HCT116 (cell line): ENCODE results near the gene DPP9. TPM values are rescaled to one million over a fixed set of nuclear protein-coding genes. Genes with fewer than 3 reads are reported as not detected.
A peak's percentile ranks its signal among the peaks of the same experiment; 100 is the strongest.

Experiments
- ATAC-seq: fragments of 200-7000 bp; cut with Tn5 transposase; 2 replicates; pipeline ENCODE4 v1.9.1; 2020; ENCODE audit warnings: mild to moderate bottlenecking, moderate library complexity
- BruUV-seq: library from RNA; stranded (reverse); fragments of 400-500 nt; replicated peaks from 2 replicates; lab custom pipeline; 2021; lab: Mats Ljungman, UMichigan
- CTCF ChIA-PET: fragments of 300-600 bp; sonication (Branson Sonifier 250); formaldehyde crosslinking; loops from one replicate; lab custom pipeline; 2021; ENCODE audit warnings: antibody characterized with exemption; lab: Charles Lee
- POLR2A ChIA-PET: fragments of 300-600, 350-600 bp; sonication (Branson Sonifier 250); formaldehyde crosslinking; loops from one replicate; lab custom pipeline; 2021; ENCODE audit warnings: antibody characterized with exemption; lab: Charles Lee
- RAD21 ChIA-PET, 2 experiments: fragments of 300-600 bp; sonication (Branson Sonifier 250); formaldehyde crosslinking; loops; one replicate each; lab custom pipeline; 2023; ENCODE audit warnings: low total read pairs in 2 of 2; ENCODE audit not compliant: uncharacterized antibody in 2 of 2, unreplicated experiment in 2 of 2, low non-redundant PET in 1 of 2; lab: Charles Lee
- DNase-seq: peaks from one replicate; pipeline ENCODE4 v3.0.0-alpha.2; 2010; ENCODE audit warnings: low read depth, low spot score
- H2AFZ ChIP-seq: fragments of 200-600 bp; shearing (Covaris generic), sonication (generic); 2 replicates; pipeline ENCODE4 v1.6.1; 2017; ENCODE audit warnings: low read depth, mixed run types, mixed read lengths, antibody characterized with exemption, low read length; ENCODE audit not compliant: poor library complexity, severe bottlenecking
- H3K27ac ChIP-seq: 2 replicates; pipeline ENCODE4 v1.5.1; 2012; ENCODE audit warnings: low read depth, low read length
- H3K27me3 ChIP-seq: fragments of 200-600 bp; sonication (generic); 2 replicates; pipeline ENCODE4 v1.6.1; 2016; ENCODE audit warnings: mixed run types, low read length, mixed read lengths; ENCODE audit not compliant: insufficient read depth
- H3K36me3 ChIP-seq, 2 experiments: fragments of 200-500 bp in 1 of 2; fragments of 200-600 bp in 1 of 2; sonication (Bioruptor generic) in 1 of 2; sonication (generic) in 1 of 2; 2 replicates each; pipeline versions ENCODE4 v1.5.1 to v1.6.1; 2014 to 2016; ENCODE audit warnings: low read length in 2 of 2, inconsistent platforms in 1 of 2, mixed read lengths in 1 of 2, mixed run types in 1 of 2; ENCODE audit not compliant: insufficient read depth in 2 of 2, control insufficient read depth in 1 of 2
- H3K4me1 ChIP-seq, 2 experiments: fragments of 200-600 bp in 1 of 2; sonication (generic) in 1 of 2; 2 replicates each; pipeline versions ENCODE4 v1.5.1 to v1.6.1; 2012 to 2017; ENCODE audit warnings: low read length in 2 of 2, inconsistent platforms in 1 of 2, mild to moderate bottlenecking in 1 of 2, mixed read lengths in 1 of 2, mixed run types in 1 of 2, moderate library complexity in 1 of 2; ENCODE audit not compliant: insufficient read depth in 2 of 2, control insufficient read depth in 1 of 2
- H3K4me2 ChIP-seq: fragments of 200-600 bp; sonication (generic); 2 replicates; pipeline ENCODE4 v1.6.1; 2017; ENCODE audit warnings: mixed run types, low read length, mixed read lengths
- H3K4me3 ChIP-seq, 2 experiments: fragments of 200-600 bp in 1 of 2; sonication (generic) in 1 of 2; replicated peaks in 1 of 2; 2 replicates each; pipeline ENCODE4 v1.5.1; 2011 to 2016; ENCODE audit warnings: low read length in 2 of 2, control low read depth in 1 of 2, low read depth in 1 of 2, mild to moderate bottlenecking in 1 of 2, mixed read lengths in 1 of 2, mixed run types in 1 of 2
- H3K79me2 ChIP-seq: fragments of 200-600 bp; sonication (generic); 2 replicates; pipeline ENCODE4 v1.6.1; 2017; ENCODE audit warnings: mild to moderate bottlenecking, mixed run types, low read length, moderate library complexity, mixed read lengths; ENCODE audit not compliant: insufficient read depth
- H3K9ac ChIP-seq: fragments of 200-600 bp; sonication (generic); 2 replicates; pipeline ENCODE4 v1.6.1; 2016; ENCODE audit warnings: low read length, mixed read lengths
- H3K9me2 ChIP-seq: fragments of 200-600 bp; sonication (generic), shearing (Covaris generic); 2 replicates; pipeline ENCODE4 v1.6.1; 2017; ENCODE audit warnings: mixed run types, mild to moderate bottlenecking, moderate library complexity; ENCODE audit not compliant: insufficient read depth
- H3K9me3 ChIP-seq, 2 experiments: fragments of 200-500 bp in 1 of 2; fragments of 200-600 bp in 1 of 2; sonication (Bioruptor generic) in 1 of 2; sonication (generic) in 1 of 2; 2 replicates each; pipeline ENCODE4 v1.6.1; 2014 to 2017; ENCODE audit warnings: low read length in 2 of 2, mixed read lengths in 2 of 2, inconsistent platforms in 1 of 2, low read depth in 1 of 2, mild to moderate bottlenecking in 1 of 2, mixed run types in 1 of 2, moderate library complexity in 1 of 2; ENCODE audit not compliant: control insufficient read depth in 1 of 2, insufficient read depth in 1 of 2
- H4K20me1 ChIP-seq: fragments of 200-600 bp; sonication (generic), shearing (Covaris generic); 2 replicates; pipeline ENCODE4 v1.6.1; 2017; ENCODE audit warnings: mixed run types, mild to moderate bottlenecking, moderate library complexity; ENCODE audit not compliant: insufficient read depth
- EGR1 ChIP-seq: IDR thresholded peaks from 2 replicates; pipeline ENCODE4 v1.6.1; 2012; ENCODE audit warnings: low read depth
- FOSL1 ChIP-seq: IDR thresholded peaks from 2 replicates; pipeline ENCODE4 v1.6.1; 2012; ENCODE audit warnings: low read depth
- SP1 ChIP-seq: IDR thresholded peaks from 2 replicates; pipeline ENCODE4 v1.6.1; 2012; ENCODE audit warnings: low read depth
- SRF ChIP-seq: IDR thresholded peaks from 2 replicates; pipeline ENCODE4 v1.6.1; 2012; ENCODE audit warnings: low read depth
- TCF7L2 ChIP-seq: IDR thresholded peaks from 2 replicates; pipeline ENCODE4 v1.7.0; 2011; ENCODE audit warnings: borderline replicate concordance, inconsistent platforms; ENCODE audit not compliant: insufficient read depth, insufficient read length; ENCODE audit errors: extremely low read depth
- ZNF274 ChIP-seq: fragments of 200-500 bp; sonication (Bioruptor generic); IDR thresholded peaks from 2 replicates; pipeline ENCODE4 v1.6.1; 2014; ENCODE audit warnings: mild to moderate bottlenecking, low read depth, low read length, inconsistent platforms
- intact Hi-C: fragments of 100-400 bp; cut with micrococcal nuclease; formaldehyde crosslinking; loops from 2 replicates; pipeline ENCODE4 v1.10.0; 2022
- total RNA-seq: library from RNA; stranded (reverse); gene quantifications from one replicate; pipeline ENCODE4 v1.2.1, GENCODE V29; 2021; ENCODE audit not compliant: unreplicated experiment
- TF ChIP-seq, protein P1 (sequence below), 3 experiments: fragments of 200-600 bp in 1 of 3; sonication (generic) in 1 of 3; IDR thresholded peaks in 2 of 3; conservative IDR thresholded peaks in 1 of 3; 2 replicates each; pipeline ENCODE4 v1.5.1; 2012 to 2017; ENCODE audit warnings: low read depth in 2 of 3, low read length in 2 of 3, antibody characterized with exemption in 1 of 3, borderline replicate concordance in 1 of 3, control low read depth in 1 of 3, mild to moderate bottlenecking in 1 of 3, mixed read lengths in 1 of 3, mixed run types in 1 of 3, moderate library complexity in 1 of 3; ENCODE audit not compliant: insufficient read depth in 1 of 3
- TF ChIP-seq, protein P2 (sequence below): IDR thresholded peaks from 2 replicates; pipeline ENCODE4 v1.6.1; 2012; ENCODE audit warnings: low read depth

Gene DPP9
- total RNA-seq, 1 experiment from 2014 or later = 67.6 TPM

DNA sequence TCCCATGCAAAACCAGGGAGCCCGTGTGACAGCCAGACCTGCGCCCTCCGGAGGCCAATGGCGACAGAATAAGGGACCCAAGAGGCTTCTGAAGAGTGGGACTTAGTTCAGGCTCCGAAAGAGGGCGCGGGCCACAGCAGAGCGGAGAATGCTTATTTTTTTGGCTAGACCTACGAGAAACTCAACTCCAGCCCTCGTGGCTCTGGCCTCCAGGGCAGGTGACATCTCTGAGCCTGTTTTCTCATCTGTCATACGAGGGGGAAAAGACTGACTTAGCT, 23.0 kb downstream of the DPP9 start:
- H3K4me2 ChIP-seq = no peak overlapping the region
- no peaks in the 10 kb centered on the region for H3K9me2 ChIP-seq
- intact Hi-C loops = no loop called here
- H3K27me3 ChIP-seq = no peaks in the 10 kb centered on the region
- no peak overlapping the region for H3K9ac ChIP-seq
- CTCF ChIA-PET = interaction anchor here (1.4 kb wide), 1 partner anchor 24 kb away, joined by 3 read pairs; no protein-coding TSS in a partner anchor
- no peak for TF ChIP-seq TCF7L2
- TF ChIP-seq, protein P1, sequence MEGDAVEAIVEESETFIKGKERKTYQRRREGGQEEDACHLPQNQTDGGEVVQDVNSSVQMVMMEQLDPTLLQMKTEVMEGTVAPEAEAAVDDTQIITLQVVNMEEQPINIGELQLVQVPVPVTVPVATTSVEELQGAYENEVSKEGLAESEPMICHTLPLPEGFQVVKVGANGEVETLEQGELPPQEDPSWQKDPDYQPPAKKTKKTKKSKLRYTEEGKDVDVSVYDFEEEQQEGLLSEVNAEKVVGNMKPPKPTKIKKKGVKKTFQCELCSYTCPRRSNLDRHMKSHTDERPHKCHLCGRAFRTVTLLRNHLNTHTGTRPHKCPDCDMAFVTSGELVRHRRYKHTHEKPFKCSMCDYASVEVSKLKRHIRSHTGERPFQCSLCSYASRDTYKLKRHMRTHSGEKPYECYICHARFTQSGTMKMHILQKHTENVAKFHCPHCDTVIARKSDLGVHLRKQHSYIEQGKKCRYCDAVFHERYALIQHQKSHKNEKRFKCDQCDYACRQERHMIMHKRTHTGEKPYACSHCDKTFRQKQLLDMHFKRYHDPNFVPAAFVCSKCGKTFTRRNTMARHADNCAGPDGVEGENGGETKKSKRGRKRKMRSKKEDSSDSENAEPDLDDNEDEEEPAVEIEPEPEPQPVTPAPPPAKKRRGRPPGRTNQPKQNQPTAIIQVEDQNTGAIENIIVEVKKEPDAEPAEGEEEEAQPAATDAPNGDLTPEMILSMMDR (IDR thresholded peaks at IDR 0.05 in 2 of 3, conservative IDR thresholded peaks at IDR 0.05 in 1 of 3; ENCODE audit: borderline replicate concordance in 1 of 3, insufficient read depth in 1 of 3, low read depth in 2 of 3, low read length in 2 of 3) = peak in 2 of 3 experiments; percentile 21 to 30; a peak in 2 of 6 replicates
- TF ChIP-seq, all 23 proteins: peak for 1
- H3K27ac ChIP-seq = no peak overlapping the region
- H4K20me1 ChIP-seq = no peaks in the 10 kb centered on the region
- peaks cover 0 to under 1% of the 10 kb centered on the region in 2 experiments; a peak in 1 of 4 replicates for H3K4me1 ChIP-seq
- peaks cover 14 to 46% of the 10 kb centered on the region in 2 experiments for H3K36me3 ChIP-seq
- no peaks in the 10 kb centered on the region for H3K9me3 ChIP-seq
- RAD21 ChIA-PET = no interaction called here
- H3K4me3 ChIP-seq = no peak overlapping the region
- H2AFZ ChIP-seq = no peak overlapping the region
- ATAC-seq (peak; percentile 54; the same call in 1 of the 2 replicates), DNase-seq (no peak)
- POLR2A ChIA-PET = no interaction called here
- H3K79me2 ChIP-seq = no peaks in the 10 kb centered on the region
- no TSS peak for BruUV-seq

DNA sequence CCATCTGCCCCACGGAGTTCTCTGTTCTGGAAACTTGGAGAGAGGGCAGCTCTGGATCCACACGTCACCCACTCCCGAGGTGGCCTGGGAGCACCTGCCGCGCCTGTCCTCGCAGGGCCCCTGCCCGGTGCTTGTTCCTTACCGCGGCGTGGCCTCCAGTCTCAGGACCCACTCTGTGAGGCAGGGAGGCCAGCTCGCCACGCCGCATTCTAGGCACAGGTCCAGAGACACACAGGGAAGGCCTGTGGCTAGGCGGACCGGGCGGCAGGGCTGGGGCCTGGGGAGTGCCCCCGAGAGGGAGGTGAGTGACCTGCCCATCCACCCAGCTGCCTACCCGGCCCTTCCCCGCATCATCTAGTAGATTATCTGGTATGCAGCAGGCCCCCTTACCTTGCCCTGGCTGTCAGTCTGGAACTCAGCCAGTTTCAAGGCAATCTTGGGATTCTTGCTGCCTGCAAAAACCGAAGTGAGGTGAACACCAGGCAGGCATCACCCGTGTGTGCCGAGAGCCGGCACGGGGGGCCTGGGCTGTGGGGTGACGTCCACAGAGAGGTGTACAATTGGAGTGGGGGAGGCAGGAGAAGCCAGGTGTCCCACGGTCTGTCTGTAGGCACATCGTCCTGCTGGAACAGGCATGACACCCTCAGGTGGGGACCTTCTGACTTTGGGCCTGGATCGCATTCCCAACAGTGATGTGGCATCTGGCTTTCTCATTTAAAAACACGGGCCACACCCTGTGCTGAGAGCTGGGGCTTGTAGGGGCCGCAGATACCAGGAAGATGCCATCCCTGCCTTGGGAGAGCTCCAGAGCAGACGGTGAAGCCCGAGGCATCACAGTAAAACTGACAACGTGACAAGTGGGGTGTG, 23.6 kb downstream of the DPP9 start:
- H3K9ac ChIP-seq = no peak overlapping the region
- TF ChIP-seq, protein P2, sequence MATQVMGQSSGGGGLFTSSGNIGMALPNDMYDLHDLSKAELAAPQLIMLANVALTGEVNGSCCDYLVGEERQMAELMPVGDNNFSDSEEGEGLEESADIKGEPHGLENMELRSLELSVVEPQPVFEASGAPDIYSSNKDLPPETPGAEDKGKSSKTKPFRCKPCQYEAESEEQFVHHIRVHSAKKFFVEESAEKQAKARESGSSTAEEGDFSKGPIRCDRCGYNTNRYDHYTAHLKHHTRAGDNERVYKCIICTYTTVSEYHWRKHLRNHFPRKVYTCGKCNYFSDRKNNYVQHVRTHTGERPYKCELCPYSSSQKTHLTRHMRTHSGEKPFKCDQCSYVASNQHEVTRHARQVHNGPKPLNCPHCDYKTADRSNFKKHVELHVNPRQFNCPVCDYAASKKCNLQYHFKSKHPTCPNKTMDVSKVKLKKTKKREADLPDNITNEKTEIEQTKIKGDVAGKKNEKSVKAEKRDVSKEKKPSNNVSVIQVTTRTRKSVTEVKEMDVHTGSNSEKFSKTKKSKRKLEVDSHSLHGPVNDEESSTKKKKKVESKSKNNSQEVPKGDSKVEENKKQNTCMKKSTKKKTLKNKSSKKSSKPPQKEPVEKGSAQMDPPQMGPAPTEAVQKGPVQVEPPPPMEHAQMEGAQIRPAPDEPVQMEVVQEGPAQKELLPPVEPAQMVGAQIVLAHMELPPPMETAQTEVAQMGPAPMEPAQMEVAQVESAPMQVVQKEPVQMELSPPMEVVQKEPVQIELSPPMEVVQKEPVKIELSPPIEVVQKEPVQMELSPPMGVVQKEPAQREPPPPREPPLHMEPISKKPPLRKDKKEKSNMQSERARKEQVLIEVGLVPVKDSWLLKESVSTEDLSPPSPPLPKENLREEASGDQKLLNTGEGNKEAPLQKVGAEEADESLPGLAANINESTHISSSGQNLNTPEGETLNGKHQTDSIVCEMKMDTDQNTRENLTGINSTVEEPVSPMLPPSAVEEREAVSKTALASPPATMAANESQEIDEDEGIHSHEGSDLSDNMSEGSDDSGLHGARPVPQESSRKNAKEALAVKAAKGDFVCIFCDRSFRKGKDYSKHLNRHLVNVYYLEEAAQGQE = no peak
- TF ChIP-seq TCF7L2 = no peak
- TF ChIP-seq FOSL1 = no peak
- TF ChIP-seq ZNF274 = no peak
- TF ChIP-seq SP1 = no peak
- no peak for TF ChIP-seq SRF
- no peak for TF ChIP-seq EGR1
- no peaks in the 10 kb centered on the region for H3K9me2 ChIP-seq
- intact Hi-C loops = no loop called here
- ChIA-PET POLR2A (no interaction called here), CTCF (interaction anchor here (1.4 kb wide), 1 partner anchor 23 kb away, joined by 3 read pairs; no protein-coding TSS in a partner anchor), RAD21 (no interaction called here)
- no peak for ATAC-seq
- no peak overlapping the region for H3K4me3 ChIP-seq
- no peaks in the 10 kb centered on the region for H3K9me3 ChIP-seq
- no peaks in the 10 kb centered on the region for H4K20me1 ChIP-seq
- no peak overlapping the region for H3K4me2 ChIP-seq
- H3K36me3 ChIP-seq = peaks cover 14 to 46% of the 10 kb centered on the region in 2 experiments
- no peak overlapping the region for H2AFZ ChIP-seq
- no peak for DNase-seq
- H3K79me2 ChIP-seq = no peaks in the 10 kb centered on the region
- H3K27me3 ChIP-seq = no peaks in the 10 kb centered on the region
- peaks cover under 1 to 6% of the 10 kb centered on the region in 2 experiments; a peak in 3 of 4 replicates for H3K4me1 ChIP-seq
- no TSS peak for BruUV-seq
- H3K27ac ChIP-seq = no peak overlapping the region
